ENCODE measurements around the gene TOGARAM1. TPM values are rescaled to one million over a fixed set of nuclear protein-coding genes. Genes with fewer than 3 reads are reported as not detected.

TOGARAM1 gene
- polyA plus RNA-seq, 2 donors = 3.0 to 3.1 TPM

- H3K27ac ChIP-seq (ENCODE audit: low read depth in 2 of 2, low read length in 1 of 2) = no peak overlapping the region
- WGBS, 2 donors = 87 to 92% methylated on average over 4 of the region's 4 CpGs
- peaks cover 3 to 5% of the 10 kb centered on the region in 2 donors for H3K36me3 ChIP-seq (ENCODE audit: control insufficient read depth in 2 of 2, insufficient read depth in 2 of 2, low read length in 1 of 2)
Measured at GRCh38 chr14:45095143-45095542, 133.2 kb downstream of the TOGARAM1 start.

GRCh38 chr14:45096218-45096617 lies 134.2 kb downstream of the TOGARAM1 start:
- Histone ChIP-seq H3K4me1 (ENCODE audit: control insufficient read depth in 2 of 2, insufficient read depth in 2 of 2, low read length in 1 of 2) (no peaks in the 10 kb centered on the region), H3K4me3 (ENCODE audit: low read depth in 1 of 2, low read length in 2 of 2) (no peak overlapping the region), H3K9me3 (ENCODE audit: control insufficient read depth in 2 of 2, insufficient read depth in 1 of 2, low read depth in 1 of 2, low read length in 1 of 2) (no peaks in the 10 kb centered on the region), H3K36me3 (ENCODE audit: control insufficient read depth in 2 of 2, insufficient read depth in 2 of 2, low read length in 1 of 2) (peaks cover 3 to 5% of the 10 kb centered on the region in 2 donors), H3K27ac (ENCODE audit: low read depth in 2 of 2, low read length in 1 of 2) (no peak overlapping the region), H3K27me3 (ENCODE audit: control insufficient read depth in 1 of 2, insufficient read depth in 2 of 2, low read length in 2 of 2) (no peaks in the 10 kb centered on the region)
- WGBS, 2 donors = 88 to 97% methylated on average over 4 of the region's 4 CpGs

More at GRCh38 chr14:45095143-45095542, 133.2 kb downstream of the TOGARAM1 start:
- no peaks in the 10 kb centered on the region for H3K4me1 ChIP-seq (ENCODE audit: control insufficient read depth in 2 of 2, insufficient read depth in 2 of 2, low read length in 1 of 2)
- no peaks in the 10 kb centered on the region for H3K27me3 ChIP-seq (ENCODE audit: control insufficient read depth in 1 of 2, insufficient read depth in 2 of 2, low read length in 2 of 2)
- H3K4me3 ChIP-seq (ENCODE audit: low read depth in 1 of 2, low read length in 2 of 2) = no peak overlapping the region
- H3K9me3 ChIP-seq (ENCODE audit: control insufficient read depth in 2 of 2, insufficient read depth in 1 of 2, low read depth in 1 of 2, low read length in 1 of 2) = no peaks in the 10 kb centered on the region

- no peaks in the 10 kb centered on the region for H3K4me1 ChIP-seq (ENCODE audit: control insufficient read depth in 2 of 2, insufficient read depth in 2 of 2, low read length in 1 of 2)
- H3K9me3 ChIP-seq (ENCODE audit: control insufficient read depth in 2 of 2, insufficient read depth in 1 of 2, low read depth in 1 of 2, low read length in 1 of 2) = no peaks in the 10 kb centered on the region
- peaks cover 3 to 4% of the 10 kb centered on the region in 2 donors for H3K36me3 ChIP-seq (ENCODE audit: control insufficient read depth in 2 of 2, insufficient read depth in 2 of 2, low read length in 1 of 2)
- no peak overlapping the region for H3K27ac ChIP-seq (ENCODE audit: low read depth in 2 of 2, low read length in 1 of 2)
- no peaks in the 10 kb centered on the region for H3K27me3 ChIP-seq (ENCODE audit: control insufficient read depth in 1 of 2, insufficient read depth in 2 of 2, low read length in 2 of 2)
- no peak overlapping the region for H3K4me3 ChIP-seq (ENCODE audit: low read depth in 1 of 2, low read length in 2 of 2)
Measured at GRCh38 chr14:45103806-45104205, 141.8 kb downstream of the TOGARAM1 start.

- no peak overlapping the region for H3K27ac ChIP-seq (ENCODE audit: low read depth in 2 of 2, low read length in 1 of 2)
- no peaks in the 10 kb centered on the region for H3K4me1 ChIP-seq (ENCODE audit: control insufficient read depth in 2 of 2, insufficient read depth in 2 of 2, low read length in 1 of 2)
- no peaks in the 10 kb centered on the region for H3K9me3 ChIP-seq (ENCODE audit: control insufficient read depth in 2 of 2, insufficient read depth in 1 of 2, low read depth in 1 of 2, low read length in 1 of 2)
- no peaks in the 10 kb centered on the region for H3K27me3 ChIP-seq (ENCODE audit: control insufficient read depth in 1 of 2, insufficient read depth in 2 of 2, low read length in 2 of 2)
- 61 to 94% methylated on average over 1 of the region's 1 CpG for WGBS, 2 donors
- no peak overlapping the region for H3K4me3 ChIP-seq (ENCODE audit: low read depth in 1 of 2, low read length in 2 of 2)
- peaks cover 3 to 4% of the 10 kb centered on the region in 2 donors for H3K36me3 ChIP-seq (ENCODE audit: control insufficient read depth in 2 of 2, insufficient read depth in 2 of 2, low read length in 1 of 2)
Measured at GRCh38 chr14:45104561-45104960, 142.6 kb downstream of the TOGARAM1 start.

GRCh38 chr14:45112896-45113781 lies 151.1 kb downstream of the TOGARAM1 start:
- H3K4me1 ChIP-seq (ENCODE audit: control insufficient read depth in 2 of 2, insufficient read depth in 2 of 2, low read length in 1 of 2) = no peaks in the 10 kb centered on the region
- H3K4me3 ChIP-seq (ENCODE audit: low read depth in 1 of 2, low read length in 2 of 2) = no peak overlapping the region
- no peak overlapping the region for H3K27ac ChIP-seq (ENCODE audit: low read depth in 2 of 2, low read length in 1 of 2)
- WGBS, 2 donors = 79 to 84% methylated on average over 6 of the region's 6 CpGs
- H3K27me3 ChIP-seq (ENCODE audit: control insufficient read depth in 1 of 2, insufficient read depth in 2 of 2, low read length in 2 of 2) = no peaks in the 10 kb centered on the region
- H3K36me3 ChIP-seq (ENCODE audit: control insufficient read depth in 2 of 2, insufficient read depth in 2 of 2, low read length in 1 of 2) = peaks cover 3 to 4% of the 10 kb centered on the region in 2 donors
- no peaks in the 10 kb centered on the region for H3K9me3 ChIP-seq (ENCODE audit: control insufficient read depth in 2 of 2, insufficient read depth in 1 of 2, low read depth in 1 of 2, low read length in 1 of 2)

- no peak overlapping the region for H3K27ac ChIP-seq (ENCODE audit: low read depth in 2 of 2, low read length in 1 of 2)
- no peaks in the 10 kb centered on the region for H3K27me3 ChIP-seq (ENCODE audit: control insufficient read depth in 1 of 2, insufficient read depth in 2 of 2, low read length in 2 of 2)
- no peaks in the 10 kb centered on the region for H3K4me1 ChIP-seq (ENCODE audit: control insufficient read depth in 2 of 2, insufficient read depth in 2 of 2, low read length in 1 of 2)
- peaks cover 4 to 5% of the 10 kb centered on the region in 2 donors for H3K36me3 ChIP-seq (ENCODE audit: control insufficient read depth in 2 of 2, insufficient read depth in 2 of 2, low read length in 1 of 2)
- H3K9me3 ChIP-seq (ENCODE audit: control insufficient read depth in 2 of 2, insufficient read depth in 1 of 2, low read depth in 1 of 2, low read length in 1 of 2) = no peaks in the 10 kb centered on the region
- 62 to 69% methylated on average over 3 of the region's 3 CpGs for WGBS, 2 donors
- H3K4me3 ChIP-seq (ENCODE audit: low read depth in 1 of 2, low read length in 2 of 2) = no peak overlapping the region
Measured at GRCh38 chr14:45114327-45114726, 152.3 kb downstream of the TOGARAM1 start.

GRCh38 chr14:45118594-45118993 lies 156.6 kb downstream of the TOGARAM1 start:
- H3K9me3 ChIP-seq (ENCODE audit: control insufficient read depth in 2 of 2, insufficient read depth in 1 of 2, low read depth in 1 of 2, low read length in 1 of 2) = no peaks in the 10 kb centered on the region
- WGBS, 2 donors = 89 to 92% methylated on average over 6 of the region's 6 CpGs
- H3K4me3 ChIP-seq (ENCODE audit: low read depth in 1 of 2, low read length in 2 of 2) = no peak overlapping the region
- H3K27ac ChIP-seq (ENCODE audit: low read depth in 2 of 2, low read length in 1 of 2) = no peak overlapping the region
- H3K4me1 ChIP-seq (ENCODE audit: control insufficient read depth in 2 of 2, insufficient read depth in 2 of 2, low read length in 1 of 2) = no peaks in the 10 kb centered on the region
- H3K27me3 ChIP-seq (ENCODE audit: control insufficient read depth in 1 of 2, insufficient read depth in 2 of 2, low read length in 2 of 2) = no peaks in the 10 kb centered on the region
- H3K36me3 ChIP-seq (ENCODE audit: control insufficient read depth in 2 of 2, insufficient read depth in 2 of 2, low read length in 1 of 2) = peaks cover 3 to 9% of the 10 kb centered on the region in 2 donors

- H3K27me3 ChIP-seq (ENCODE audit: control insufficient read depth in 1 of 2, insufficient read depth in 2 of 2, low read length in 2 of 2) = no peaks in the 10 kb centered on the region
- no peaks in the 10 kb centered on the region for H3K4me1 ChIP-seq (ENCODE audit: control insufficient read depth in 2 of 2, insufficient read depth in 2 of 2, low read length in 1 of 2)
- H3K27ac ChIP-seq (ENCODE audit: low read depth in 2 of 2, low read length in 1 of 2) = no peak overlapping the region
- H3K4me3 ChIP-seq (ENCODE audit: low read depth in 1 of 2, low read length in 2 of 2) = no peak overlapping the region
- WGBS, 2 donors = 48 to 67% methylated on average over 1 of the region's 1 CpG
- no peaks in the 10 kb centered on the region for H3K9me3 ChIP-seq (ENCODE audit: control insufficient read depth in 2 of 2, insufficient read depth in 1 of 2, low read depth in 1 of 2, low read length in 1 of 2)
- peaks cover 2 to 9% of the 10 kb centered on the region in 2 donors for H3K36me3 ChIP-seq (ENCODE audit: control insufficient read depth in 2 of 2, insufficient read depth in 2 of 2, low read length in 1 of 2)
Measured at GRCh38 chr14:45120096-45120495, 158.1 kb downstream of the TOGARAM1 start.

- no peak overlapping the region for H3K4me3 ChIP-seq (ENCODE audit: low read depth in 1 of 2, low read length in 2 of 2)
- 96 to 97% methylated on average over 3 of the region's 3 CpGs for WGBS, 2 donors
- no peak overlapping the region for H3K27ac ChIP-seq (ENCODE audit: low read depth in 2 of 2, low read length in 1 of 2)
- peaks cover 4 to 6% of the 10 kb centered on the region in 2 donors for H3K36me3 ChIP-seq (ENCODE audit: control insufficient read depth in 2 of 2, insufficient read depth in 2 of 2, low read length in 1 of 2)
- no peaks in the 10 kb centered on the region for H3K9me3 ChIP-seq (ENCODE audit: control insufficient read depth in 2 of 2, insufficient read depth in 1 of 2, low read depth in 1 of 2, low read length in 1 of 2)
- no peaks in the 10 kb centered on the region for H3K27me3 ChIP-seq (ENCODE audit: control insufficient read depth in 1 of 2, insufficient read depth in 2 of 2, low read length in 2 of 2)
- H3K4me1 ChIP-seq (ENCODE audit: control insufficient read depth in 2 of 2, insufficient read depth in 2 of 2, low read length in 1 of 2) = no peaks in the 10 kb centered on the region
Measured at GRCh38 chr14:45123271-45123670, 161.3 kb downstream of the TOGARAM1 start.
